GM12864 (cell line): ENCODE measurements around the gene SMIM45.

Experiments
- DNase-seq: peaks from one replicate; pipeline ENCODE4 v3.0.0-alpha.2; 2011; ENCODE audit warnings: low read depth
- H3K4me3 ChIP-seq: 2 replicates; pipeline ENCODE4 v1.5.1; 2011; ENCODE audit warnings: mild to moderate bottlenecking, low read depth, low read length, control low read depth
- TF ChIP-seq, protein P1 (sequence below): IDR thresholded peaks from 2 replicates; pipeline ENCODE4 v1.5.1; 2011; ENCODE audit warnings: low read depth, mild to moderate bottlenecking, moderate library complexity, low read length, control low read depth, inconsistent platforms; ENCODE audit errors: missing control alignments

The SMIM45 gene

DNA sequence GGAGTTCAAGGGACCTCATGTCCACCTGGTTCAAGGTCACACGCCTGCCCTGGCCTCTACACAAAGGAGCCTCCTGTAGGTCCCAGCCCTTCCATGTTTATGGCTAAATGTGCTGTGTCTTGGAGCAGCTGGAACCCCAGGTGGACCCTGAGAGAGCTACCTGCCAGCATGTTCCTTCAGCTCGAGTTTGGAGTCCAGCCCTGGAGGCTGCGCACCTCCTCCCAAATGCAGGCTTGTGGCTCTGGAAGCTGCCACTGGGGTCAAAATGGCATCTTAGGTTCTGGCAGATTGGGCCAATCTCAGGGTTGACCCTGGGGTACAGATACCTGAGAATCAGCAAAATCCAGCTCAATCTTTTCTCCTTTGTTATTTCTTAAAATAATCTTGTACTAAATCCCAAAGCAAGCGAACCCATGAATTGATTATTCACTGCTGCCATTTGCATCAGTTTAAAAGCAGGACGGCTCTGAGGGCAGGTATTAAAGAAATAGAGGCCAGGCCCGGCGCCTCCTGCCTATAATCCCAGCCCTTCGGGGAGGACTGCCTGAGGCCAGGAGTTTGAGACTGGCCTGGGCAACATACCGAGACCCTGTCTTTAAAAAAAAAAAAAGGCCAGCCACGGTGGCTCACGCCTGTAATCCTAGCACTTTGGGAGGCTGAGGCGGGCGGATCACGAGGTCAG is 28.2 kb upstream of the SMIM45 start:
- peak overlapping the region; percentile 51 for H3K4me3 ChIP-seq
- TF ChIP-seq, protein P1, sequence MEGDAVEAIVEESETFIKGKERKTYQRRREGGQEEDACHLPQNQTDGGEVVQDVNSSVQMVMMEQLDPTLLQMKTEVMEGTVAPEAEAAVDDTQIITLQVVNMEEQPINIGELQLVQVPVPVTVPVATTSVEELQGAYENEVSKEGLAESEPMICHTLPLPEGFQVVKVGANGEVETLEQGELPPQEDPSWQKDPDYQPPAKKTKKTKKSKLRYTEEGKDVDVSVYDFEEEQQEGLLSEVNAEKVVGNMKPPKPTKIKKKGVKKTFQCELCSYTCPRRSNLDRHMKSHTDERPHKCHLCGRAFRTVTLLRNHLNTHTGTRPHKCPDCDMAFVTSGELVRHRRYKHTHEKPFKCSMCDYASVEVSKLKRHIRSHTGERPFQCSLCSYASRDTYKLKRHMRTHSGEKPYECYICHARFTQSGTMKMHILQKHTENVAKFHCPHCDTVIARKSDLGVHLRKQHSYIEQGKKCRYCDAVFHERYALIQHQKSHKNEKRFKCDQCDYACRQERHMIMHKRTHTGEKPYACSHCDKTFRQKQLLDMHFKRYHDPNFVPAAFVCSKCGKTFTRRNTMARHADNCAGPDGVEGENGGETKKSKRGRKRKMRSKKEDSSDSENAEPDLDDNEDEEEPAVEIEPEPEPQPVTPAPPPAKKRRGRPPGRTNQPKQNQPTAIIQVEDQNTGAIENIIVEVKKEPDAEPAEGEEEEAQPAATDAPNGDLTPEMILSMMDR: no peak
- no peak for DNase-seq

DNA sequence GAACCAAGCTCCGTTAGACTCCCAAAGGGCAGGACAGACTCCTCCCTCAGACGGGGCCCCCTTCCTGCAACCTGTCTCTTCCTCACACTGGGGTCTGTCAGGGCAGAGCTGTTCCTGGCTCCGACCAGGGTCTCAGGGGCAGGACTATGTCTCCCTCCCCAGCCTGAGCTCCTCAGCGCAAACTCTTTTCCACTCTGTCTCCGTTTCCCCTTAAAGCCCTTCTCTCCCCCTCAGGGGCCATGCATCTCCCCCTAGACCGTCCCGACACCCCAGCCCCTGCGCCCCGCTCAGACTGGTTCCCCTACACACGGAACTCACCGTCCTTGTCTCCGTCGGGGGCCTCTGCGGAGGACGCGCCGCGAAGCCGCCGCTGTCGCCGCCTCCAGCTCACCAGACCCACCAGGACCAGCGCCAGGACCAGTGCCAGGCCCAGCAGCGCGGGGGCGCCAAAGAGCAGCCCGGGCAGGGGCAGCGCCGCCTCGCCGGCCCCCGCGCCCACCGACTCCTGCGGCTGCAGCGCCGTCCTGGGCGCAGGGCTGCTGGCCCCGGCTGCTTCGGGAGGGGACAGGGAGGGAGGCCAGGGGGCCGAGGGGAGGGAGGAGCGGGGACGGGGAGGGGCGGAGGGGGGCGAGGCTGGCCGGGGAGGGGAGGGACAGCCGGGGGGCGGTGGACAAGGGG is 26.0 kb upstream of the SMIM45 start:
- H3K4me3 ChIP-seq: peak overlapping the region; percentile 70
- TF ChIP-seq, protein P1: peak; percentile 85
- no peak for DNase-seq

- DNase-seq: no peak
- TF ChIP-seq, protein P1: no peak
- no peak overlapping the region for H3K4me3 ChIP-seq
Observed at GRCh38 chr22:41927813-41928212, 24.1 kb upstream of the SMIM45 start.

GRCh38 chr22:41928593-41929417 is 23.1 kb upstream of the SMIM45 start:
- TF ChIP-seq, protein P1: no peak
- DNase-seq: no peak
- no peak overlapping the region for H3K4me3 ChIP-seq

- no peak overlapping the region for H3K4me3 ChIP-seq
- DNase-seq: no peak
- TF ChIP-seq, protein P1: no peak
Observed at GRCh38 chr22:41929418-41929810, 22.5 kb upstream of the SMIM45 start.

DNA sequence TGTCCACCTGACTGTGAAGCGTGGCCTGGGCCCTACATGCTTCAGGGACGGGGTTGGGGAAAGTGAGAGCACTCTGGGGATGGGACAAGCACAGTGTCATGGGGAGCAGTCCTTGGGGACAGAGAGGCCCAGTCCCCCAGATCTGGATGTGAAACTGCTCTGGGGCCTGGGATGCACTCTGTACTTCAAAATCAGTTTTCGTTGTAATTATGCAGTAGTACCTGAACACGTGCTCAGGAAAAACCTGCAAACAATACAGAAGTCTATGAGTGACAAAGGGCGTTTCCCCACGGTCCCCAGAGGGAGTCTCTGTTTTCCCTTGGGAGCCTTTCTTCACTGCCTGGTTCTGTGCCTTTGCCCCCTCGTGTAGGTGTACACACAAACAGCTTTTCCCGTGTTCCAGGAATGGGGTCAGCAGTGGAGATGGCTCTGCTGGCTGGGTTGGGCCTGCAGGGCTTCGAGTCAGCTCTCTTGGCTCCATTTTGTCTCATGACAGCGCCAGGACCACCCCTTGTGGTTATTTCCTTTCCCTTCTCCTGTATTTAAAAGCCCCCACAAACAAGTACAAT is 20.2 kb upstream of the SMIM45 start:
- TF ChIP-seq, protein P1: no peak
- DNase-seq: no peak
- H3K4me3 ChIP-seq: no peak overlapping the region
